Measurements from ENCODE around the gene TBC1D3G. TPM values are rescaled to one million over a fixed set of nuclear protein-coding genes. Genes with fewer than 3 reads are reported as not detected.
"Not testable (repeated sequence)": the region's sequence is repeated elsewhere in the genome, so short reads cannot be mapped to it uniquely, and the experiment has no call there.

Gene TBC1D3G
- not detected for total RNA-seq
- long read RNA-seq = 0 reads

DNA sequence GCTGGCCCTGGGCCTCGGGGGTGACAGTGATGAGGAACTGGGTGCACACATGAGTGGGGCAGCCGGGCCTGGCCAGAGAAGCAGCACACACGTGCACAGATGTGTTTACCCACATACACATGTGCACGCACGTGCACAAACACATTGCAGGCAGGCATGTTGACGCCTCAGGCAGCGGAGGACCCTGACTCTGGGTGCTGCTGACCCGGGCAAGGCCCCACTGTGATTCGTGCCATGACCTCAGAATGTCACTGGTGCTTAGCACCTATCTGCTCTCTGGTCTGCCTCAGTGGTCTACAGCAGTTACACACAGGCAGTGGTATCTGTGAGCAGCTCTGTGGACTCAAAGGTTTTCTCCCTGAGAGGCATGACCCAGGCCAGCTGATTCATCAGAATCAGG lies at the start of gene TBC1D3G:
TBC1D3G (plus strand) TSS at position 301 of the 400 bp plus-strand sequence. CDS start 1,528 bp downstream, outside the sequence.
- DNase-seq; ATAC-seq; intact Hi-C loops (cut with micrococcal nuclease): not testable (repeated sequence)

- intact Hi-C loops (cut with micrococcal nuclease); DNase-seq: not testable (repeated sequence)
- ATAC-seq = peak; percentile 39
Observed at GRCh38 chr17:36283256-36283655, 40.4 kb upstream of the TBC1D3G start.

DNA sequence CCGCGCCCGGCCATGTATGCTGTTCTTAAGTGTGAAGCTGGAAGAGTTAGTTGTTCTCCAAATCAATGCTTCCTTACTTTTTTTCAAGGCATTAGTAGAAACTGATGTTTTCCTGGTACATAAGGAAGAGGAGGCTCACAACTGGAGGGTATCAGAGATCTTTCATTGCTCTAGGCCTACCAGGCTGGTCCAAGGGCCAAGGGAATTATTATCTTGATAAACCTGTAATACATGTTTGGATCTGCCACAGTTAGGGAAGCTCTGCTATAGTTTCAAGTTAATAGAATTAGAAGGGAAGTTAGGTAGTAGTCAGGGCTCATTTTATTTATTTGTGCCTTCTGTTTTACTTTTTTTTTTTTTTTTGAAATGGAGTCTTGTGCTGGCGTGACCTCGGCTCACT lies 39.5 kb upstream of the TBC1D3G start:
- DNase-seq; intact Hi-C loops (cut with micrococcal nuclease); ATAC-seq: not testable (repeated sequence)

DNA sequence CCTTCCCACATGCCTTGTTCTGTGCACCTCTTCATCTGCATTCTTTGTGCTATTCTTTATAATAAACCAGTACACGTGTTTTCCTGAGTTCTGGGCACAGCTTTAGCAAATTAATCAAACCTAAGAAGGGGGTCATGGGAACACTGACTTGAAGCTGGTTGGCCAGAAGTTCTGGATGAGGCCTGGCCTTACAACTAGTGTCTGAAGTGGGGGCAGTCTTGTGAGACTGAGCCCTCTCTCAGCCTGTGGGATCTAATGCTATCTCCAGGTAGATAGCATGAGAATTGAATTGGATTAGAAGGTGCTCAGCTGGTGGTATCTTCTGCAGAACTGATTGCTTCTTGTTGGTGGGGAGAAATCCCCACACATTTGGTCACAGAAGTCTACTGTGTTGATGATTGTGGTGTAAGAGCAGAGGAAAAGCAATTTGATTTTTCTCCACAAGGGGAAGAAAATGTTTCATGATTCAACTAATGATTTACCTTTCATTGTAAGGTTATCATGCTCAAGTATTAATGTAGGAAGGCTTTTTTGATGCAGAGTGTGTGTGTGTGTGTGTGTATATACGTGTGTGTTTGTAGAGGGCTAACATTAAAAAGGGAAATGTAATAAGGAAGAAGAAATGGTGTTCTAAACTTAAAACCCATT lies 33.6 kb upstream of the TBC1D3G start:
- ATAC-seq; intact Hi-C loops (cut with micrococcal nuclease): not testable (repeated sequence)

GRCh38 chr17:36295161-36295560 lies 28.5 kb upstream of the TBC1D3G start:
- DNase-seq; ATAC-seq; intact Hi-C loops (cut with micrococcal nuclease): not testable (repeated sequence)

More for the DNA sequence above, 33.6 kb upstream of the TBC1D3G start:
- DNase-seq = not testable (repeated sequence)

GRCh38 chr17:36315736-36316135 lies 7.9 kb upstream of the TBC1D3G start:
- intact Hi-C loops (cut with micrococcal nuclease); ATAC-seq; DNase-seq: not testable (repeated sequence)

DNA sequence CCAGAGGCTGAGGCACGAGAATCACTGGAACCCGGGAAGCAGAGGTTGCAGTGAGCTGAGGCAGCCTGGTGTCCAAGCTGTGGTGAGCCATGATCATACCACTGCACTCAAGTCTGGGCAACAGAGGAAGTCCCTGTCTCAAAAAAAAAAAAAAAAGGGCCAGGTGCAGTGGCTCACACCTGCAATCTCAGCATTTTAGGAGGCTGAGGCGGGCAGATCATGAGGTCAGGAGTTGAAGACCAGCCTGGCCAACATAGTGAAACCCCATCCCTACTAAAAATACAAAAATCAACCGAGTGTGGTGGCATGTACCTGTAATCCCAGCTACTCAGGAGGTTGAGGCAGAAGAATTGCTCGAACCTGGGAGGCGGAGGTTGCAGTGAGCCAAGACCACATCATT lies 38.8 kb downstream of the TBC1D3G start:
- intact Hi-C loops (cut with micrococcal nuclease) = not testable (repeated sequence)

GRCh38 chr17:36375938-36376337 lies 52.3 kb downstream of the TBC1D3G start:
- DNase-seq; ATAC-seq; intact Hi-C loops (cut with micrococcal nuclease): not testable (repeated sequence)

More for the DNA sequence above, 38.8 kb downstream of the TBC1D3G start:
- not testable (repeated sequence) for DNase-seq, ATAC-seq

Other genes starting within 250 kb of the TBC1D3G start
- gene CCL3, start 233.7 kb upstream of the TBC1D3G start, total RNA-seq = not detected
- 0.74 TPM for gene CCL4, start 220.1 kb upstream of the TBC1D3G start, total RNA-seq
- 2.8 TPM for gene TBC1D3B, start 147.2 kb upstream of the TBC1D3G start, total RNA-seq
- gene CCL3L1, start 127.1 kb upstream of the TBC1D3G start, total RNA-seq = not detected
- not detected for gene CCL4L2, start 112.8 kb upstream of the TBC1D3G start, total RNA-seq
- gene TBC1D3I, start 59.3 kb upstream of the TBC1D3G start, total RNA-seq = 0.20 TPM
- gene TBC1D3H, start 64.6 kb downstream of the TBC1D3G start, total RNA-seq = not detected
- gene ZNHIT3, start 162.8 kb downstream of the TBC1D3G start, total RNA-seq = 22.1 TPM
- gene MYO19, start 211.0 kb downstream of the TBC1D3G start, total RNA-seq = 20.0 TPM
- 3.5 TPM for gene PIGW, start 211.1 kb downstream of the TBC1D3G start, total RNA-seq
- gene GGNBP2, start 221.0 kb downstream of the TBC1D3G start, total RNA-seq = 41.8 TPM

Measured in left ventricle myocardium superior (tissue), 1 donor.